NB4 (cell line): Measurements from ENCODE around the gene KCNIP4.

ENCODE experiments used
- CTCF ChIP-seq: IDR thresholded peaks from one replicate; pipeline ENCODE4 v1.5.1; 2012; ENCODE audit warnings: low read depth, low read length
- MAX ChIP-seq: IDR thresholded peaks from 2 replicates; pipeline ENCODE4 v1.6.1; 2011; ENCODE audit warnings: low read depth, low read length
- POLR2A ChIP-seq: IDR thresholded peaks from 2 replicates; pipeline ENCODE4 v1.6.1; 2011; ENCODE audit warnings: mild to moderate bottlenecking; ENCODE audit not compliant: insufficient read length; ENCODE audit errors: extremely low read depth

- TF ChIP-seq POLR2A (no peak), CTCF (no peak), MAX (no peak)
Observed at GRCh38 chr4:20870436-20870835, 1078.1 kb downstream of the KCNIP4 start.
